HG03025 (cell line): Measurements from ENCODE around the gene INTS3.
"Not testable (repeated sequence)": the region's sequence is repeated elsewhere in the genome, so short reads cannot be mapped to it uniquely, and the experiment has no call there.

ENCODE experiments used
- ATAC-seq: cut with Tn5 transposase; IDR thresholded peaks from one replicate; pipeline ENCODE4 v1.9.1; 2021; ENCODE audit warnings: mild to moderate bottlenecking, moderate library complexity; ENCODE audit not compliant: unreplicated experiment, low FRiP score

INTS3 gene

GRCh38 chr1:153775458-153776327, 47.8 kb downstream of the INTS3 start:
- no peak for ATAC-seq

- no peak for ATAC-seq
These were observed 48.5 kb downstream of the INTS3 start for GRCh38 chr1:153776352-153776751.

GRCh38 chr1:153776845-153777370, 49.1 kb downstream of the INTS3 start:
- ATAC-seq, result no peak

GRCh38 chr1:153777648-153778047, 49.8 kb downstream of the INTS3 start:
- ATAC-seq, result no peak

- ATAC-seq, result no peak
These were observed 50.4 kb downstream of the INTS3 start for GRCh38 chr1:153778051-153778823.

- ATAC-seq, result no peak
These were observed 51.1 kb downstream of the INTS3 start for GRCh38 chr1:153778824-153779519.

GRCh38 chr1:153779781-153780541, 52.1 kb downstream of the INTS3 start:
- ATAC-seq, result no peak

- no peak for ATAC-seq
These were observed 52.7 kb downstream of the INTS3 start for GRCh38 chr1:153780551-153780950.

GRCh38 chr1:153782648-153783047, 54.8 kb downstream of the INTS3 start:
- ATAC-seq, result not testable (repeated sequence)

GRCh38 chr1:153783233-153784190, 55.7 kb downstream of the INTS3 start:
- peak; percentile 67 for ATAC-seq

- ATAC-seq, result no peak
These were observed 58.4 kb downstream of the INTS3 start for GRCh38 chr1:153786038-153786790.

GRCh38 chr1:153789478-153790034, 61.7 kb downstream of the INTS3 start:
- no peak for ATAC-seq

- no peak for ATAC-seq
These were observed 62.6 kb downstream of the INTS3 start for GRCh38 chr1:153790313-153790965.

GRCh38 chr1:153790966-153791647, 63.3 kb downstream of the INTS3 start:
- ATAC-seq, result peak; percentile 67

- ATAC-seq, result peak; percentile 4
These were observed 63.9 kb downstream of the INTS3 start for GRCh38 chr1:153791648-153792253.

- ATAC-seq, result no peak
These were observed 64.8 kb downstream of the INTS3 start for GRCh38 chr1:153792631-153793041.
